KMS-11 (cell line): ENCODE data around the gene IQCF2.

Experiments
- H2AFZ ChIP-seq: fragments of 200-600 bp; sonication (generic); 2 replicates; pipeline ENCODE4 v1.6.1; 2016; ENCODE audit warnings: antibody characterized with exemption, mixed run types, low read depth
- H3K27ac ChIP-seq: fragments of 200-600 bp; sonication (generic); 2 replicates; pipeline ENCODE4 v1.6.1; 2016; ENCODE audit warnings: mild to moderate bottlenecking, mixed run types
- H3K27me3 ChIP-seq: fragments of 200-600 bp; sonication (generic); 2 replicates; pipeline ENCODE4 v1.6.1; 2017; ENCODE audit warnings: mild to moderate bottlenecking, low read depth, mixed run types, moderate library complexity; ENCODE audit not compliant: insufficient read depth
- H3K36me3 ChIP-seq: fragments of 200-600 bp; sonication (generic); 2 replicates; pipeline ENCODE4 v1.6.1; 2017; ENCODE audit warnings: mild to moderate bottlenecking, mixed run types; ENCODE audit not compliant: insufficient read depth
- H3K4me1 ChIP-seq: fragments of 200-600 bp; sonication (generic); 2 replicates; pipeline ENCODE4 v1.6.1; 2016; ENCODE audit warnings: mild to moderate bottlenecking, low read depth, mixed run types; ENCODE audit not compliant: poor library complexity, severe bottlenecking
- H3K4me2 ChIP-seq: fragments of 200-600 bp; sonication (generic); 2 replicates; pipeline ENCODE4 v1.7.0; 2016; ENCODE audit warnings: mild to moderate bottlenecking, mixed run types
- H3K4me3 ChIP-seq: fragments of 200-600 bp; sonication (generic); IDR thresholded peaks from 2 replicates; pipeline ENCODE4 v1.6.1; 2017; ENCODE audit warnings: low read depth, low read length, mixed read lengths; ENCODE audit not compliant: insufficient read depth
- H3K79me2 ChIP-seq: fragments of 200-600 bp; sonication (generic); 2 replicates; pipeline ENCODE4 v1.6.1; 2016; ENCODE audit warnings: low read depth, mixed run types; ENCODE audit not compliant: insufficient read depth
- H3K9ac ChIP-seq: fragments of 200-600 bp; sonication (generic); 2 replicates; pipeline ENCODE4 v1.6.1; 2016; ENCODE audit warnings: mild to moderate bottlenecking, mixed run types
- H4K20me1 ChIP-seq: fragments of 200-600 bp; sonication (generic); 2 replicates; pipeline ENCODE4 v1.6.1; 2016; ENCODE audit warnings: mild to moderate bottlenecking, mixed run types; ENCODE audit not compliant: insufficient read depth
- CTCF ChIP-seq: fragments of 200-600 bp; sonication (generic); conservative IDR thresholded peaks from 2 replicates; pipeline ENCODE4 v1.6.1; 2017; ENCODE audit warnings: low read depth, mild to moderate bottlenecking, antibody characterized with exemption, low read length, moderate library complexity, mixed read lengths

Gene IQCF2

GRCh38 chr3:51887620-51888019 is 26.2 kb downstream of the IQCF2 start:
- Histone ChIP-seq H3K27me3 (no peaks in the 10 kb centered on the region), H3K4me2 (no peak overlapping the region), H3K9ac (no peak overlapping the region), H4K20me1 (no peaks in the 10 kb centered on the region), H3K79me2 (no peaks in the 10 kb centered on the region), H3K36me3 (no peaks in the 10 kb centered on the region), H3K27ac (no peak overlapping the region), H2AFZ (no peak overlapping the region), H3K4me3 (no peak overlapping the region), H3K4me1 (no peaks in the 10 kb centered on the region)
- TF ChIP-seq CTCF, result no peak

- Histone ChIP-seq H3K79me2 (no peaks in the 10 kb centered on the region), H3K36me3 (no peaks in the 10 kb centered on the region), H3K27me3 (no peaks in the 10 kb centered on the region), H3K27ac (no peak overlapping the region), H4K20me1 (no peaks in the 10 kb centered on the region), H2AFZ (no peak overlapping the region), H3K4me2 (no peak overlapping the region), H3K9ac (no peak overlapping the region), H3K4me3 (no peak overlapping the region), H3K4me1 (no peaks in the 10 kb centered on the region)
- no peak for TF ChIP-seq CTCF
Observed at GRCh38 chr3:51888463-51889105, 27.2 kb downstream of the IQCF2 start.

GRCh38 chr3:51891242-51892039 is 30.0 kb downstream of the IQCF2 start:
- Histone ChIP-seq H3K4me3 (no peak overlapping the region), H3K27me3 (no peaks in the 10 kb centered on the region), H3K79me2 (no peaks in the 10 kb centered on the region), H2AFZ (no peak overlapping the region), H4K20me1 (no peaks in the 10 kb centered on the region), H3K9ac (no peak overlapping the region), H3K36me3 (no peaks in the 10 kb centered on the region), H3K27ac (no peak overlapping the region), H3K4me1 (no peaks in the 10 kb centered on the region), H3K4me2 (no peak overlapping the region)
- TF ChIP-seq CTCF, result no peak

GRCh38 chr3:51894391-51894790 is 33.0 kb downstream of the IQCF2 start:
- Histone ChIP-seq H3K4me3 (no peak overlapping the region), H3K4me1 (no peaks in the 10 kb centered on the region), H3K9ac (no peak overlapping the region)

More at GRCh38 chr3:51894391-51894790, 33.0 kb downstream of the IQCF2 start:
- Histone ChIP-seq H4K20me1 (no peaks in the 10 kb centered on the region), H3K79me2 (no peaks in the 10 kb centered on the region), H3K27me3 (no peaks in the 10 kb centered on the region), H3K27ac (no peak overlapping the region), H2AFZ (no peak overlapping the region), H3K4me2 (no peak overlapping the region), H3K36me3 (no peaks in the 10 kb centered on the region)
- TF ChIP-seq CTCF, result no peak
